ENCODE measurements around the gene NRDC. TPM values are rescaled to one million over a fixed set of nuclear protein-coding genes. Genes with fewer than 3 reads are reported as not detected.

NRDC gene
- polyA plus RNA-seq, 3 donors = 66.8 to 92.0 (median 74.3) TPM

DNA sequence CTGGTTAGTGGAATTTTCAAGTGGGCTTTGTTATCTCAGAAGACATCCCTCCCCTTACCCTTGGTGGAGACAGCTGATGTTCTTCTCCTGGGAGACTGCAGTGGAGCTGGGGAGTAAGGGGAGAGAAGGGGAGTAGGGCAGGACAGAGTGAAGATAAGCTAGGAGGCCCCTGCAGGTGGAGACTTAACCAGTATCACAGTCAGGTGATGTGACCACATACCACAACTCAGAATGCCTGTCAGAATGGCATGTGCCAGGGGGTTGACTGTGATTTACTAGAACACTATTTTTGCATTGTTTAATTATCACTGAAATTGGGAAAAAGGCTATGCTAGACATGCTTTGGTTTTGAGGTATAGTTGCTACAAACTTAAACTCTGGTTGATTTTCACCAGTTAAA lies 124.6 kb downstream of the NRDC start:
- no peak for TF ChIP-seq CTCF (IDR thresholded peaks at IDR 0.05)
- Histone ChIP-seq H3K4me2 (replicated peaks; ENCODE audit: extremely low read depth, low read length, poor library complexity, severe bottlenecking) (no peak overlapping the region), H3K4me1 (ENCODE audit: control insufficient read depth in 1 of 2, insufficient read depth in 2 of 2, low read length in 2 of 2) (no peaks in the 10 kb centered on the region), H3K9me3 (replicated peaks in 1 of 2; ENCODE audit: control insufficient read depth in 1 of 2, insufficient read depth in 1 of 2, low read length in 2 of 2) (no peaks in the 10 kb centered on the region), H3K4me3 (replicated peaks in 1 of 3; ENCODE audit: low read depth in 2 of 3, low read length in 3 of 3) (no peak overlapping the region), H4K20me1 (ENCODE audit: insufficient read depth, low read length) (no peaks in the 10 kb centered on the region), H3K9ac (ENCODE audit: insufficient read depth, low read length, poor library complexity, severe bottlenecking) (no peak overlapping the region), H3K79me2 (ENCODE audit: insufficient read depth, low read length) (no peaks in the 10 kb centered on the region), H3K27me3 (ENCODE audit: control insufficient read depth in 2 of 2, insufficient read depth in 2 of 2, low read length in 2 of 2) (no peaks in the 10 kb centered on the region), H2AFZ (ENCODE audit: insufficient read depth, low read depth, low read length, poor library complexity, severe bottlenecking) (no peak overlapping the region), H3K36me3 (replicated peaks in 1 of 2; ENCODE audit: control insufficient read depth in 1 of 2, insufficient read depth in 2 of 2, low read length in 2 of 2) (peaks cover 17 to 52% of the 10 kb centered on the region in 2 donors), H3K27ac (ENCODE audit: low read depth in 1 of 2, low read length in 2 of 2) (no peak overlapping the region)
- Mint-ChIP-seq H3K27me3 (ENCODE audit: low read depth in 3 of 3) (no peaks in the 10 kb centered on the region), H3K27ac (peak overlapping the region in 1 of 7 donors; percentile 0), H3K9me3 (peaks cover 0 to 3% (median 0%) of the 10 kb centered on the region in 7 donors), H3K36me3 (peaks cover 40 to 50% of the 10 kb centered on the region in 2 donors), H3K4me1 (no peaks in the 10 kb centered on the region), H3K4me3 (no peak overlapping the region)
- no peak for DNase-seq
- intact Hi-C loops (cut with micrococcal nuclease) = no loop called here

DNA sequence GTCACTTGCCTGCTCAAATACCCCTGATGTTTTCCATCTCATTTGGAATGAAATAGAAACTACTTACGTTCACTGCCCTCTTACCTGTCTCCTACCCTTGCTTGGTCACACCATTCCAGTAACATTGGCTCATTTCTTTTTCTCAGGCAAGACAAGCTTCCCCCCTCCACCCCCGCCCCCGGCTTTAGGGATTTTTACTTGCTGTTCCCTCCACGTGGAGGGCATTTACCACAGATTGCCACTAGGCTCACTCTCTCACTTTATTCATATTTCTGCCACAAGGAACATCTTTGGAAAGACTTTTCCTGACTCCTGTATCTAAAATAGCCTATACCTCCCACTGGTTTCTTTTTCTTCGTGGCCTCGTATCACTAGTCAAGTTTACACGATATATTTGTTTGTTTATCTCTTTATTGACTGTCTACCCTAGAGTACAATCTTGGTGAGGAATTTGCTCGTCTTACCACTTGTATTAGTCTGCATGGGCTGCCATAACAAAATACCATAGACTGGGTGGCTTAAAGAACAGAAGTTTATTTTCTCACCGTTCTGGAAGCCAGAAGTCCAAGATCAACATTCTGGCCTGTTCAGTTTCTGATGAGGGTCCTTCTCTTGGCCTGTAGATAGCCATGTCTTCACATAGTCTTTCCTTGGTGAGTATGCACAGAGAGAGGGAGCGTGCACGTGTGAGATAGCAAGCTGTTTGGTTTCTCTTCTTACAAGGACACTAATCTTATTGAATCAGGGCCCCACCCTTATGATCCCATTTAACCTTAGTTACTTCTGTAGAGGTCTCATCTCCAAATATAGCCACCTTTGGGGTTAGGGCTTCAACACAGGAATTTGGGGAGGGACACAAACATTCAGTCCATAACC lies 126.2 kb downstream of the NRDC start:
- Histone ChIP-seq H3K4me2 (replicated peaks; ENCODE audit: extremely low read depth, low read length, poor library complexity, severe bottlenecking) (no peak overlapping the region), H3K4me1 (ENCODE audit: control insufficient read depth in 1 of 2, insufficient read depth in 2 of 2, low read length in 2 of 2) (no peaks in the 10 kb centered on the region), H3K9ac (ENCODE audit: insufficient read depth, low read length, poor library complexity, severe bottlenecking) (no peak overlapping the region), H3K9me3 (replicated peaks in 1 of 2; ENCODE audit: control insufficient read depth in 1 of 2, insufficient read depth in 1 of 2, low read length in 2 of 2) (no peaks in the 10 kb centered on the region), H3K36me3 (replicated peaks in 1 of 2; ENCODE audit: control insufficient read depth in 1 of 2, insufficient read depth in 2 of 2, low read length in 2 of 2) (peaks cover 21 to 56% of the 10 kb centered on the region in 2 donors), H3K27me3 (ENCODE audit: control insufficient read depth in 2 of 2, insufficient read depth in 2 of 2, low read length in 2 of 2) (no peaks in the 10 kb centered on the region), H3K4me3 (replicated peaks in 1 of 3; ENCODE audit: low read depth in 2 of 3, low read length in 3 of 3) (no peak overlapping the region), H3K79me2 (ENCODE audit: insufficient read depth, low read length) (no peaks in the 10 kb centered on the region), H4K20me1 (ENCODE audit: insufficient read depth, low read length) (no peaks in the 10 kb centered on the region), H2AFZ (ENCODE audit: insufficient read depth, low read depth, low read length, poor library complexity, severe bottlenecking) (no peak overlapping the region), H3K27ac (ENCODE audit: low read depth in 1 of 2, low read length in 2 of 2) (no peak overlapping the region)
- Mint-ChIP-seq H3K9me3 (peaks cover 0 to 3% (median 0%) of the 10 kb centered on the region in 7 donors), H3K36me3 (peaks cover 41 to 54% of the 10 kb centered on the region in 2 donors), H3K4me1 (no peaks in the 10 kb centered on the region), H3K4me3 (no peak overlapping the region), H3K27me3 (ENCODE audit: low read depth in 3 of 3) (no peaks in the 10 kb centered on the region), H3K27ac (peak overlapping the region in 1 of 7 donors; percentile 65)
- no peak for TF ChIP-seq CTCF (IDR thresholded peaks at IDR 0.05)
- DNase-seq = no peak
- WGBS (ENCODE audit: insufficient coverage) = 90% methylated on average over 4 of the region's 11 CpGs
- intact Hi-C loops (cut with micrococcal nuclease) = no loop called here
